GM19468 (cell line): ENCODE data around the gene PIGR.

ENCODE experiments used
- ATAC-seq: cut with Tn5 transposase; IDR thresholded peaks from one replicate; pipeline ENCODE4 v1.9.1; 2021; ENCODE audit warnings: mild to moderate bottlenecking, moderate library complexity, moderate number of reproducible peaks; ENCODE audit not compliant: unreplicated experiment; ENCODE audit errors: extremely low read depth

PIGR gene

DNA sequence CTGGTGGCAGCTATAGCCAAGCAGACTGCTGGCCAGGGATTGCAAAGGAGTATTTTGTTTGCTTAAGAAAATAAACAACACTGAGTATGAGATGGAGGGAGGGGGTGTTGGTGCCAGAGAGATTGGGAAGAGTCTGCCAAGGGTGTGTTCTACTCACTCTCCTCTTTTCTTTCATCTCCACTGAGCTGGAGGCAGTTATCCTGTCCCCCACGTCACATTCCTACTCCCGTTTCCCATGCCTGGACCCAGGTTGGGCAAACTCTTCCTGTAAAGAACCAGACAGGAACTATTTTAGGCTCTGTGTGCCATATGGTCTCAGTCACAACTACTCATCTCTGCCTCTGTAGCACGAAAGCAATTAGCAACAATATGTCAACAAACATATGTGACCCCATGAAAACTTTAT lies 50.4 kb downstream of the PIGR start:
- ATAC-seq, result no peak

DNA sequence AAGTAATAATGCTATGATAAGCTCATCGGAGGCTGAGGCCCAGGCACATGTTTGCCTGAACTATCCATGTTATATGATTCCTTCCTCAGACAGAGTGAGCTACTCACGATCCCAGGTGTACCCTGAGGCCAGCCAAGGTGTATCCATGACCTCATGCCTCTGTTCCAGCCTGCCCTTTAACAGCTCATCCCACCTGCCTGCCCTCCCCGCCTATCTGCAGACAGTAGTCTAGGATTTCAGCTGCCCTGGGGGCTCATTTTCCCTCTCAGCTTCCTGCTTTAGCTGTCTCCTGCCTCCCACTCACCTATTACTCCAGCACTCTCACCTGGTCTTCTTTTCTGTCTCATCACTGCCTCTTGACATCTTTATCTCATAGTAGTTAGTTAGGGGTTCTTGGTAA lies 50.9 kb downstream of the PIGR start:
- no peak for ATAC-seq

DNA sequence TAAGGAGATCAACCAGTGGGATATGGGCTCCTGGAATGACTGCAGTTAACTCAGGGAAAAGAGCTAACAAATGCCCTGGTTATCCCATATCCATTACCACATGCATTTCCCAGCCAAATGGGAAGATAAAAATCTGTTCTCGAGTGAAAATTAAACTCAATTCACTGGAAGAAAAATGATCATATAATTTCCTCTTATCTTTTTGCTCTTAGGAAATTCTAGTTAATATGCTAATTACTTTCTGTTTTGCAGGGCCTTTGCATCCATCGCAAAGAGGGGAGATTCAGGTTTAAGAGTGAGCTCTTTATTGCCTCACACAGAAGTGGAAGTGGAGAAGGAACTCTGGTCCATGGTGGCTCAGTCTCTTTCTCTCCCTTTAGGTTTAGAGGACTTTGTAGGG lies 52.9 kb downstream of the PIGR start:
- ATAC-seq, result no peak

DNA sequence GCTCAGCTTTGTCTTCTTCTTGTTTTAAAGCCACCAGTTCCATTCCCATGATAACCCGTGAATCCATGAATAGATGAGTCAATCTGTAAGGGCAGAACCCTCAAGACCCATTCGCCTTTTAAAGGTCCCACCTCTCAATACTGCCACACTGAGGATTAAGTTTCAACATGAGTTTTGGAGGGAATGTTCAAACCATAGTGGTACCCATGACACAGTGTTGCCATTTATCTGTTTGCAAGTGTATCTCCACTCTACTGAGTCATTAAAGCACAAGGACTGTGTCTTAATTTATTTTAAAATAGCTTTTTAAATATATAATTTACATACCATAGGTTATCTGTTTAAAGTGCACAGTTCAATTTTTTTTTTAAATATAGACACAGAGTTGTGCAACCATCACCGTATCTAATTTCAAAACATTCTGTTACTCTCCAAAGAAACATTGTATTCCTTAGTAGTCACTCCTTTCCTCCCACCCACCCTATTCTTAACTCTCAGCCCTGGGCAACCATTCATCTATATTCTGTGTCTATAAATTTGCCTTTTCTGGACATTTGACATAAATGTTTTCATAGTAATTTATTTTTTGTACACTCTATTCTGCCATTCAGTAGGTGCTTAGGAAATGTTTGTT lies 53.8 kb downstream of the PIGR start:
- no peak for ATAC-seq

DNA sequence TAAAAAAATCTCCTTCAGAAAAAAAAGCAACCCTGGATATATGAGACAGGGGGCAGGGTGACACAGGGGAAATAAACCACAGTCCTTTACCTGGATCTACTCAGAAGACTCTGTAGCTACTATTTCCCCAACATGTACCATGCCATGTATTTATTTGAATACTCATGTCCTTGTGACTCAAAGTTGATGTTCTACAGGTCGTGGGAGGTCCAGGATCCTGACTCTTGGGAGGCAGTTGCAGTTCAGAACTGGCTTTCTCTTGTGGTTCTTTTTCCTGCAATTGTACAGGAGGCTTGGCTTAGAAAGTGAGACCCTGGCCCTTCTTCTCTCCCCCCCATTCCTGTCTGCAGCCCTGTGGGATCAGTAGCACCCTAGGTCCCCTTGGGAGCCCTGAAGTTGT lies 54.9 kb downstream of the PIGR start:
- no peak for ATAC-seq

DNA sequence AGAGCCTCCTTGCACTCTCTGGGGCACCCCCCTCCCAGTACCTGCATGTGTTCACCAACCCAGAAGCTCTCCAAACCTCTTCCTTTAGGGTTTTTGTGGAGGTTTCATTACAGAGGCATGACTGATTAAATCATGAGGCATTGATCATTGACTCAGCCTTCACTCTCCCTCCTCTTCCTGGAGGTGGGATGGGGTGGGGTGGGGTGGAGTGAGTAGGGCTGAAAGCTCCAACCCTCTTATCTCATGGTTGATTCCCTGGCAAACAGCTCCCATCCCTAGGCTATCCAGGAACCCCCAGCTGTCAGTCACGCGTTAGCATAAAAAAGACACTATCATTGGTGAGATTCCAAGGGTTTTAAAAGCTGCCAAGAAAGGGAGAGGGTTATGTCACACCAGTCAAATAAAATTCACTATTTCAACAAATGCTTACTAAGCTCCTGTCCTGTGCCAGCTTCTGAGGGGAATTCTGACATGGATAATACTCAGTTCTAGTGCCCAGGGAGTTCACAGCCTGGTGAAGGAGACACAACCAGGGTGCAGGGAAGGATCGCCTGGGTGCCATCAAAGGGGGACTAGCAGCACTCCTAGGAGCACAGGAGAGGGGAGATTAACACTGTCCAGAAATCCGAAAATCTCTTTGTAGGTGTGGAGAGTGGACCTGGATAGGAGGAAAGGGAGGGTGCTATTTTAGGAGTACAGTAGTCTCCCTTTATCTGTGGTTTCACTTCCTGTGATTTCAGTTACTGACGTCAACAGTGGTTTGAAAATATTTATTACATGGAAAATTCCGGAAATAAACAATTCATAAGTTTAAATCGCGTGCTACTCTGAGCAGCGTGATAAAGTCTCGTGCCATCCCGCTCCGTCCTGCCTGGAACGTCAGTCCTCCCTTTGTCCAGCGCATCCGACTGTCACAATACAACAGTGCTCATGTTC lies 55.9 kb downstream of the PIGR start:
- ATAC-seq, result no peak

DNA sequence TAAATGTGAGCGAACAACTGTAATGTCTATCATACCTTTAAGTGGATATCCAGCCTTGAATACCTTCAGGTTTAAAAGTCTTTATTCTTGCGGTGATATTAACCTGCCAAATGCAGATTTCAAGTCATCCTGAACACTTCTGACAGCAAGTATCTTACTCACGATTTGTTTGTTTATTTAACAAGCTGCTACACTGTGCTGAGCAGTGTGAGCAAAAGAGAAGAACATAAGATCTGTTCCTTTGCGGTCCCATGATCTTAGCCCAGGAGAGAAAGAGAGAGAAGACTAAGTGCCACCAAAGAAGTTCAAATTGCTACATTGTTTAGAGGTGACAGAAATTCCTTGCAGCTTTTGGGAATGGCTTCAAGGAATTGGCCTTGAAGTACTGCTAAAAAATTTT lies 58.6 kb downstream of the PIGR start:
- no peak for ATAC-seq

DNA sequence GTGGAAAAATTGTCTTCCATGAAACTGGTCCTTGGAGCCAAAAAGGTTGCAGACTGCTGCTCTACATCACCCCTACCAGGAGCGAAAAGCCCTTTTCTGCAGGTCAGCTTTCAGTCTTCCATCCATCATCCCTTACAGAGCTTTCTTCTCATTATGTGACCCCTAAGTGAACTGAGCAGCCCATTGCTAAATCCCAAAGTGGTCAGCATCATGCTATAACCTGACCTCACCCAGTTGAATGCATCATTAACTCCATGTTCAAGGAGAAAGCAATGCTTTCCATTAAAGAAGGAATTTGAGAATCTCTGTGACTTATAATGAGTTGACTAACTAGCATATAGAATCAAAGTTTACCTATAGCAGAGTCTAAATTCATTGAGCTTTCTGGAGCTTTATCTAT lies 59.4 kb downstream of the PIGR start:
- no peak for ATAC-seq

DNA sequence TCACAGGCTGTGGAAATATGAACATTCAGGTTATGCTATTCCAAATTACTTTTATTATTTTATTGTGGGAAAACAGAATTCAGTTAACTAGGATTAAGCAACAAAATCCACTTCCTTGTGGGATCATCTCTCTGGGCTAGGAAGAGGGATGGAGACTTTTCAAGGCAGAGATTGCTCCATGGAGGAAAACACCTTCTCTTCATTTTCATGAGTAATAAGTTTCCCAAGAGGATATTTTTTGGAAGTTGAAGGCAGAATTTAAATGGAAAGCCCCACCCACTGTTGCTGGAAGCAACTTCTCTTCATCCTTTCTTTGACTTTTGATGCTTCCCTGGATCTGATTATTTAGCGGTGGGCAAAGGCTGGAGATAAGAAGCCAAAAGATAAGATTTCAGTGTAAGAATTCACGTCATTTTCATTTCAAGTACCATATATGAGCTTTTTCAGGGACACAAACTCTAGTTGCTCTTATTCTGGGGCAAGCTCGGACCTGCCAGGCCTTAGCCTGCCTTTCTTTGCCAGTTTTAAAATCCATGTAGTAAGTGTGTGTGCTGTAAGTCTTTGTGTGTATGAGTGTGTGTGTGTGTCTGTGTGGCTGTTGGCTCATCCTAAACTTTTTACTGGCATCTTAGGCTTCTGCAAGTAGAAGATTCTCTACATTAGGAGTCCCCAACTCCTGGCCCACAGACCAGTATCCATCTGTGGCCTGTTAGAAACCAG lies 60.8 kb downstream of the PIGR start:
- no peak for ATAC-seq

DNA sequence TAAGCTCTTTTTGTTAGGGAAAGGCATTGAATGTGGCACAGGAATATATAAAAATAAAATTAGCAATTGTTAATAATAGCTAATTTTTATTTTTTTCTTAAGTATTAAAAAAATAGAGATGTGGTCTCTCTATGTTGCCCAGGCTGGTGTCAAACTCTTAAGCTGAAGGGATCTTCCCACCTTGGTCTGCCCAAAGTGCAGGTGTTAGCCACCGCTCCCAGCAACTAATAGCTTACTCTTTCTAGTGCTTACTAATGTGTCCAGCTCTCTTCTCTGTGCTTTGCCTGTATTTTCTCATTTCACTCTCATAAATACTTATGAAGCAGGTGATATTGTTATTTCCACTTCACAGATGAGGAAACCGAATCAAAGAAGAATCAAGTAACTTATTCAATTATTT lies 62.4 kb downstream of the PIGR start:
- ATAC-seq, result no peak

DNA sequence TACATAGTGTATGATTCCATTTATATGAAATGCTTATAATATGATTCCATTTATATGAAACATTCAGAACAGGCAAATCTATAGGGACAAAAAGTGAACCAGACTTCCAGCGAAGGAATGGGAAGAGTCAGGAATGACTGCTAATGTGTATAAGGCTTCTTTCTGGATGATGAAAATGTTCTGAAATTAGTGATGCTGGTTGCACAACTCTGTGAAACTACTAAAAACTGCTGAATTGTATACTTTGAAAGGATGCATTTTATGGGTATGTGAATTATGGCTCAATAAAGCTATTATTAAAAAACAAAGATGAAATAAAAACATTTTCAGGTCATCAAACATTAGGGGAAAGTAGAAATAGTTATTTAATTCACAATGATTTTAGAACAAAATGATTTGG lies 63.1 kb downstream of the PIGR start:
- ATAC-seq, result no peak

DNA sequence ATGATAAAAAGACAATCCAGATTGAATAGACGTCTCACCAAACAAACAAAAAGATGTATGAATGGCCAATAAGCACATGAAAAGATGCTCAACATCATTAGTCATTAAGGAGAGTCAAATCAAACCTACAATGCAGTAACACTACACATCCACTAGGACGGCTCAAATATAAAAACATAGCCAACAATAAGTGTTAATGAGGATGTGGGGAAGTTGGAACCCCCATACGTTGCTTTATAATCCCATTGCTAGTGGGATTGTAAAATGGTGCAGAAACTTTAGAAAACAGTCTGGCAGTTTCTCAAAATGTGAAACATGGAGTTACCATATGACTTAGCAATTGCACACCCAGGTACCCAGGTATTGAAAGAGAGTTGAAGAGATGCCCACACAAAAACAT lies 63.7 kb downstream of the PIGR start:
- ATAC-seq, result no peak

DNA sequence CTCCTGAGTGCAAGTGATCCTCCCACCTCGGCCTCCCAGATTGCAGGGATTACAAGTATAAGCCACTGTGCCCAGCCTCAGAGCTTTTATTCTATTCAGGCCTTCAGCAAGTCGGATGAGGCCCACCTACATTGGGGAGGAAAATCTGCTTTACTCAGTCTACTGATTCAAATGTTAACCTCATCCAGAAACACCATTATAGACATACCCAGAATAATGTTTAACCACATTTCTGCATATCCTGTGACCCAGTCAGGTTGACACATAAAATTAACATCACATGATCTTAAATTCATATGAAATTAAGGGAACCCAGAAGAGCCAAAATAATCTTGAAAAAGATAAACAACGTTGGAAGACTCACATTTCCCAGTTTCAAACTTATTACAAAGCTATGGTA lies 66.0 kb downstream of the PIGR start:
- no peak for ATAC-seq
